IPS-20b (cell line): ENCODE data around the gene OAS1.
"Not testable (repeated sequence)": the region's sequence is repeated elsewhere in the genome, so short reads cannot be mapped to it uniquely, and the experiment has no call there.

Experiments used
- H3K27ac ChIP-seq: one replicate; pipeline ENCODE4 v1.5.1; 2013; ENCODE audit warnings: low read length
- H3K27me3 ChIP-seq: 2 replicates; pipeline ENCODE4 v1.6.1; 2013; ENCODE audit warnings: mild to moderate bottlenecking, low read length, inconsistent platforms; ENCODE audit not compliant: insufficient read depth
- H3K36me3 ChIP-seq: 2 replicates; pipeline ENCODE4 v1.6.1; 2013; ENCODE audit warnings: low read depth, mild to moderate bottlenecking, inconsistent platforms, low read length, moderate library complexity; ENCODE audit not compliant: insufficient read depth
- H3K4me1 ChIP-seq: 2 replicates; pipeline ENCODE4 v1.6.1; 2013; ENCODE audit warnings: mild to moderate bottlenecking, control low read depth, inconsistent platforms, low read length, moderate library complexity; ENCODE audit not compliant: insufficient read depth
- H3K4me3 ChIP-seq: 2 replicates; pipeline ENCODE4 v1.5.1; 2013; ENCODE audit warnings: mild to moderate bottlenecking, low read length, inconsistent platforms
- H3K9ac ChIP-seq: 2 replicates; pipeline ENCODE4 v1.6.1; 2013; ENCODE audit warnings: low read depth, mild to moderate bottlenecking, inconsistent platforms, low read length, moderate library complexity
- H3K9me3 ChIP-seq: 2 replicates; pipeline ENCODE4 v1.6.1; 2013; ENCODE audit warnings: mild to moderate bottlenecking, low read depth, low read length, inconsistent platforms; ENCODE audit not compliant: insufficient read depth

Gene OAS1

DNA sequence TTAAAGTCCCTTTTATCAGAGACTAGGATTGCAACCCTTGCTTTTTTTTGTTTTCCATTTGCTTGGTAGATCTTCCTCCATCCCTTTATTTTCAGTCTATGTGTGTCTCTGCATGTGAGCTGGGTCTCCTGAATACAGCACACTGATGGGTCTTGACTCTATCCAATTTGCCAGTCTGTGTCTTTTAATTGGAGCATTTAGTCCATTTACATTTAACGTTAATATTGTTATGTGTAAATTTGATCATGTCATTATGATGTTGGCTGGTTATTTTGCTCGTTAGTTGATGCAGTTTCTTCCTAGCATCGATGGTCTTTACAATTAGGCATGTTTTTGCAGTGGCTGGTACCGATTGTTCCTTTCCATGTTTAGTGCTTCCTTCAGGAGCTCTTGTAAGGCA is 50.4 kb downstream of the OAS1 start:
- H3K9me3 ChIP-seq = peaks cover 24% of the 10 kb centered on the region
- not testable (repeated sequence) for H3K27ac ChIP-seq

DNA sequence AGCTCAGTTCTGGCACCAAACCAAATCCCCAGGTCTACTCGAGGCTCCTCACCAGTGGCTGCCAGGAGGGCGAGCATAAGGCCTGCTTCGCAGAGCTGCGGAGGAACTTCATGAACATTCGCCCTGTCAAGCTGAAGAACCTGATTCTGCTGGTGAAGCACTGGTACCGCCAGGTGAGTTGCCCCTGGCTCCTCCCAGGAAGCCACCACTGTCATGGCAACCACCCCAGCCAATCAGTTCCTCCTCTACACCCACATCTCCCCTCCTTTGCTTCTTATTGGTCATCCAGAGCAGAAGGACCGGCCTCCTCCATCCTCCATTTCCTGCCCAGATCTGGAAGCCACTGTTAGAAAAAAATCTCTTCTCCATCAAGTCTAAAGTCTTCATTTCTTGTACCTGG is 54.3 kb downstream of the OAS1 start:
- H3K4me3 ChIP-seq = no peak overlapping the region

More for the DNA sequence above, 50.4 kb downstream of the OAS1 start:
- H3K9ac ChIP-seq, H3K36me3 ChIP-seq, H3K4me3 ChIP-seq, H3K4me1 ChIP-seq, H3K27me3 ChIP-seq: not testable (repeated sequence)

DNA sequence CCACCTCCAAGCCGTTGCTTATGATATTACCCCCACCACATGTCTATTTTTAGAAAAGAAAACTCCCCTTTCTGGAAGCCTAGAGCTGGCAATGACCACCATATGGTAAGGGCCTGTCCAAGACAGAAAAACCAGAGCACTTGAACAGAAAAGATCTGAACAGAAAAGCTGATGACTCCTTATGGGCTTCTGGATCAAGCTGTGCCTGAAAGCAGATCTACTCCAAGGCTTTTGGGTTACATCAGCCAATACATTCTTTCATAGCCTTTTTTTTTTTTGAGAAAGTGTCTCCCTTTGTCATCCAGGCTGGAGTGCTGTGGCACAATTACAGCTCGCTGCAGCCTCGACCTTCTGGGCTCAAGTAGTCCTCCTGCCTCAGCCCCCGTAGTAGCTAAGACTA is 54.8 kb downstream of the OAS1 start:
- Histone ChIP-seq H3K27ac (no peak overlapping the region), H3K27me3 (no peaks in the 10 kb centered on the region), H3K36me3 (no peaks in the 10 kb centered on the region), H3K9ac (no peak overlapping the region), H3K9me3 (peaks cover 24% of the 10 kb centered on the region), H3K4me1 (no peaks in the 10 kb centered on the region), H3K4me3 (no peak overlapping the region)

More for the DNA sequence above, 54.3 kb downstream of the OAS1 start:
- H3K27me3 ChIP-seq = no peaks in the 10 kb centered on the region
- no peak overlapping the region for H3K9ac ChIP-seq
- H3K9me3 ChIP-seq = peaks cover 24% of the 10 kb centered on the region
- no peaks in the 10 kb centered on the region for H3K4me1 ChIP-seq
- H3K27ac ChIP-seq = no peak overlapping the region
- H3K36me3 ChIP-seq = no peaks in the 10 kb centered on the region

DNA sequence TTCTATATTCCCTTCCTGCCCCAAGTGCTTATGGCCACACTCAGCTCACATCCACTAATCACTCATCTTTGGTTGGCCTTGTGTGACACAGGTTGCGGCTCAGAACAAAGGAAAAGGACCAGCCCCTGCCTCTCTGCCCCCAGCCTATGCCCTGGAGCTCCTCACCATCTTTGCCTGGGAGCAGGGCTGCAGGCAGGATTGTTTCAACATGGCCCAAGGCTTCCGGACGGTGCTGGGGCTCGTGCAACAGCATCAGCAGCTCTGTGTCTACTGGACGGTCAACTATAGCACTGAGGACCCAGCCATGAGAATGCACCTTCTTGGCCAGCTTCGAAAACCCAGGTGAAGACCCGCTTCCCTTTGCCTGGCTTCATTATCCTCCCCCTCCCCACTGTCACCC is 55.8 kb downstream of the OAS1 start:
- H3K9me3 ChIP-seq = peaks cover 24% of the 10 kb centered on the region
- H3K9ac ChIP-seq = no peak overlapping the region
- no peaks in the 10 kb centered on the region for H3K27me3 ChIP-seq
- H3K36me3 ChIP-seq = no peaks in the 10 kb centered on the region
- no peaks in the 10 kb centered on the region for H3K4me1 ChIP-seq
- H3K27ac ChIP-seq = no peak overlapping the region
- H3K4me3 ChIP-seq = no peak overlapping the region

DNA sequence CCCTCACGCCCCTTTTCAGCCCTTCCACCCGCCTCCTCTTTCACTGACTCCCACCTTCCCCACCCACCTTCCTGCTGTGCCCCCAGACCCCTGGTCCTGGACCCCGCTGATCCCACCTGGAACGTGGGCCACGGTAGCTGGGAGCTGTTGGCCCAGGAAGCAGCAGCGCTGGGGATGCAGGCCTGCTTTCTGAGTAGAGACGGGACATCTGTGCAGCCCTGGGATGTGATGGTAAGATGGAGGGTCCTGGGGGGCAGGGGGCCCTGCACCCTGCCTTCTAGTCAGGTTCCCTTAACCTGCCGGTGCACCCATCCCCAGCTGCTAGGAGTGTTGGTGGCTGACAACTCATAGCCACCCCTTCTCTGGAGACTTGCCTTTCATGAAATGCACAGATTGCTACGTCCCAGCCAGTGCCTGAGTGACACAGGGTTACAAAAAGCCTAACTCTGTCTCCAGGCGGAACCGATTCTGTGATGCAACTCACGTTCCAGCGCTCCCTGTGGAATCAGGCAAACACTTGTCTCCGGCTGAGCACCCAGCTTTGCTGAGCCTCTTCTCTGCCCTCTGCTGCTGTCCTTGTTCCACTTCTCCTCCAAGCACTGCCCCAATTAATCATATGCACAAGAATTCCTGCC is 56.6 kb downstream of the OAS1 start:
- H3K4me3 ChIP-seq = no peak overlapping the region
- H3K9ac ChIP-seq = no peak overlapping the region
- no peaks in the 10 kb centered on the region for H3K4me1 ChIP-seq
- no peak overlapping the region for H3K27ac ChIP-seq
- peaks cover 24% of the 10 kb centered on the region for H3K9me3 ChIP-seq
- H3K36me3 ChIP-seq = no peaks in the 10 kb centered on the region
- no peaks in the 10 kb centered on the region for H3K27me3 ChIP-seq

DNA sequence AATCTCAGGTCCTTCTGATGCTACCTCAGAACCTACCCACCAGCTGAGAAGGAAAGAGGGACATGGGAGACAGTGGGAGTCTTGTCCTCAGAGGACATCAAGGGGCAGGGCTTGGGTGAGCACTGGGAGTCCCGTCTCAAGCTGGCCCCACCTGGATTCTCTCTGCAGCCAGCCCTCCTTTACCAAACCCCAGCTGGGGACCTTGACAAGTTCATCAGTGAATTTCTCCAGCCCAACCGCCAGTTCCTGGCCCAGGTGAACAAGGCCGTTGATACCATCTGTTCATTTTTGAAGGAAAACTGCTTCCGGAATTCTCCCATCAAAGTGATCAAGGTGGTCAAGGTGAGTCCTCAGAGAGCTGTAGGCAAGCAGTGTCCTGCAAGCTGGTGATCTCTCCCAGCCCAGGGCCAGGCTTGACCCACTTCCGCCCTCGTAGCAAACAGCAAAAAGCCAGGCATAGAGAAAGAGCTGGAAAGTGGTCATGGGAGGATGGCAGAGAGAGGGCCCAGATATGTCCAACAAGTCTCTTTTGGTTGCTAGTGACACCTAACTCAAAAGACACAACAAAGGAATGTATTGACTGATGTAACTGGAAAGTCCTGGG is 57.4 kb downstream of the OAS1 start:
- no peaks in the 10 kb centered on the region for H3K36me3 ChIP-seq
- no peaks in the 10 kb centered on the region for H3K27me3 ChIP-seq

DNA sequence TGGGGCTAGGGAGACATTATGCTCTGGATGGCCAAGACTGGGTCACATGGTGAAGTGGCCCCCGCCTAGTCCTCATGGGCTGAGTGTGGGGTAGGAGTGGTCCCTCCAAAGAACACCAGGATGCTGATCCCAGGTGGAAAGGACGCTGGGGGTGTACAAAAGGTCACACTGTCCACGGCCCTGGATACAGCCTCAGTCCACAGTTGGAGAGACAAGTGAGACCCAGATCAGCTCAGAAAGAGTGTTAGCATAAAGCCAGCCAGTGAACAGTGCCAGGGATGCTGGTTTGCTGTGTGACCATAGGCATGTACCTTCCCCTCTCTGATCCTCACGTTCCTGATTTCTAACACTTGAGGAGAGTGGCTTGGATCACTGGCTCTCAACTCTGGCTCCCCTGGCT is 58.2 kb downstream of the OAS1 start:
- H3K4me1 ChIP-seq = no peaks in the 10 kb centered on the region
- no peaks in the 10 kb centered on the region for H3K36me3 ChIP-seq
- H3K9ac ChIP-seq = no peak overlapping the region
- no peaks in the 10 kb centered on the region for H3K27me3 ChIP-seq
- no peak overlapping the region for H3K4me3 ChIP-seq
- no peak overlapping the region for H3K27ac ChIP-seq
- H3K9me3 ChIP-seq = peaks cover 15% of the 10 kb centered on the region

More for the DNA sequence above, 57.4 kb downstream of the OAS1 start:
- H3K9me3 ChIP-seq = peaks cover 22% of the 10 kb centered on the region
- H3K27ac ChIP-seq = no peak overlapping the region
- no peak overlapping the region for H3K9ac ChIP-seq
- H3K4me1 ChIP-seq = no peaks in the 10 kb centered on the region
- no peak overlapping the region for H3K4me3 ChIP-seq

DNA sequence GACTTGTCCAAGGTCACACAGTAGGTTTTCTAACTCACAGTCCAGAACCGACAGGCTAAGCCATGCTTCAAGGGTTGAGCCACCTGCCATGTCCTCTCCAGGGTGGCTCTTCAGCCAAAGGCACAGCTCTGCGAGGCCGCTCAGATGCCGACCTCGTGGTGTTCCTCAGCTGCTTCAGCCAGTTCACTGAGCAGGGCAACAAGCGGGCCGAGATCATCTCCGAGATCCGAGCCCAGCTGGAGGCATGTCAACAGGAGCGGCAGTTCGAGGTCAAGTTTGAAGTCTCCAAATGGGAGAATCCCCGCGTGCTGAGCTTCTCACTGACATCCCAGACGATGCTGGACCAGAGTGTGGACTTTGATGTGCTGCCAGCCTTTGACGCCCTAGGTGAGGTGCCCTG is 58.9 kb downstream of the OAS1 start:
- H3K27me3 ChIP-seq = no peaks in the 10 kb centered on the region
- no peaks in the 10 kb centered on the region for H3K4me1 ChIP-seq
- H3K27ac ChIP-seq = no peak overlapping the region
- no peak overlapping the region for H3K9ac ChIP-seq
- H3K4me3 ChIP-seq = no peak overlapping the region
- H3K9me3 ChIP-seq = peaks cover 8% of the 10 kb centered on the region; the same call in 1 of the 2 replicates
- H3K36me3 ChIP-seq = no peaks in the 10 kb centered on the region

DNA sequence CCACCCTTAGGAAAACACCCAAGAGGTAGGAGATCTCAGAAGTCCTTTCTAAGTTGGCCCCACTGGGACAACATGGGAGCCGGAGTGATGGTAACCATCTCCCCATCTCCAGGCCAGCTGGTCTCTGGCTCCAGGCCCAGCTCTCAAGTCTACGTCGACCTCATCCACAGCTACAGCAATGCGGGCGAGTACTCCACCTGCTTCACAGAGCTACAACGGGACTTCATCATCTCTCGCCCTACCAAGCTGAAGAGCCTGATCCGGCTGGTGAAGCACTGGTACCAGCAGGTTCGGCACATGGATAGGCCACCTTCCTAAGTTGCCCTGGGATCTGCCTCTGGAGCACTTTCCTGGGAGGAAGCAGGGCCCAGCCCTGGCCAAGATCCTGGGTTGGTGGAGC is 60.5 kb downstream of the OAS1 start:
- Histone ChIP-seq H3K27me3 (no peaks in the 10 kb centered on the region), H3K9me3 (no peaks in the 10 kb centered on the region), H3K9ac (no peak overlapping the region), H3K27ac (no peak overlapping the region), H3K4me1 (no peaks in the 10 kb centered on the region), H3K36me3 (no peaks in the 10 kb centered on the region), H3K4me3 (no peak overlapping the region)

DNA sequence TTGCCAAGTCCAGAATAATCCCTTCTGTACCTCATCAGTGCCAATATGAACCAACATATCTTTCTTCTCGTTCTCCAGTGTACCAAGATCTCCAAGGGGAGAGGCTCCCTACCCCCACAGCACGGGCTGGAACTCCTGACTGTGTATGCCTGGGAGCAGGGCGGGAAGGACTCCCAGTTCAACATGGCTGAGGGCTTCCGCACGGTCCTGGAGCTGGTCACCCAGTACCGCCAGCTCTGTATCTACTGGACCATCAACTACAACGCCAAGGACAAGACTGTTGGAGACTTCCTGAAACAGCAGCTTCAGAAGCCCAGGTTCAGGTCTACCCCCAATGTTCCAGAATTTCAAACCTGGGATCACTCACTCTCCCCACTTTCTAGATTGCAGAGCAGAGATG is 61.1 kb downstream of the OAS1 start:
- Histone ChIP-seq H3K9me3 (no peaks in the 10 kb centered on the region), H3K36me3 (no peaks in the 10 kb centered on the region)

More for the DNA sequence above, 61.1 kb downstream of the OAS1 start:
- Histone ChIP-seq H3K27ac (no peak overlapping the region), H3K9ac (no peak overlapping the region), H3K4me3 (no peak overlapping the region), H3K27me3 (no peaks in the 10 kb centered on the region), H3K4me1 (no peaks in the 10 kb centered on the region)
